Activated CD4-positive, alpha-beta T cell treated with anti-CD3 and anti-CD28 coated beads, Interleukin-2, amount 10 ng/mL, durations not matched to agents 7 days and 5 days (primary cell): ENCODE measurements around the gene CELA3B. TPM values are rescaled to one million over a fixed set of nuclear protein-coding genes. Genes with fewer than 3 reads are reported as not detected.
"Not testable (repeated sequence)": the region's sequence is repeated elsewhere in the genome, so short reads cannot be mapped to it uniquely, and the experiment has no call there.

Experiments
- CTCF ChIA-PET: fragments of 350-600 bp; sonication (Branson Sonifier 250); formaldehyde crosslinking; loops from one replicate; lab custom pipeline; 2021; ENCODE audit warnings: antibody characterized with exemption; lab: Charles Lee
- POLR2A ChIA-PET: fragments of 350-600 bp; sonication (Branson Sonifier 250); formaldehyde crosslinking; loops from one replicate; lab custom pipeline; 2021; ENCODE audit warnings: antibody characterized with exemption; lab: Charles Lee
- DNase-seq: peaks from one replicate; pipeline ENCODE4 v3.0.0-alpha.2; 2020
- H3K27ac Mint-ChIP-seq: one replicate; pipeline ENCODE4 v1.8.0; 2021; ENCODE audit warnings: mild to moderate bottlenecking, moderate library complexity, mixed read lengths
- H3K27me3 Mint-ChIP-seq: one replicate; pipeline ENCODE4 v1.8.0; 2021; ENCODE audit warnings: mixed read lengths
- H3K36me3 Mint-ChIP-seq: one replicate; pipeline ENCODE4 v1.8.0; 2021; ENCODE audit warnings: low read depth, mixed read lengths
- H3K4me1 Mint-ChIP-seq: one replicate; pipeline ENCODE4 v1.8.0; 2021; ENCODE audit warnings: mixed read lengths
- H3K4me3 Mint-ChIP-seq: one replicate; pipeline ENCODE4 v1.8.0; 2021; ENCODE audit warnings: mild to moderate bottlenecking, moderate library complexity, mixed read lengths
- H3K9me3 Mint-ChIP-seq: one replicate; pipeline ENCODE4 v1.8.0; 2021; ENCODE audit warnings: mixed read lengths
- total RNA-seq, 2 experiments: library from RNA; stranded (reverse); gene quantifications; one replicate each; pipeline ENCODE4 v1.2.3, GENCODE V29; 2021

Gene CELA3B
- total RNA-seq, 2 experiments from 2014 or later: not detected

DNA sequence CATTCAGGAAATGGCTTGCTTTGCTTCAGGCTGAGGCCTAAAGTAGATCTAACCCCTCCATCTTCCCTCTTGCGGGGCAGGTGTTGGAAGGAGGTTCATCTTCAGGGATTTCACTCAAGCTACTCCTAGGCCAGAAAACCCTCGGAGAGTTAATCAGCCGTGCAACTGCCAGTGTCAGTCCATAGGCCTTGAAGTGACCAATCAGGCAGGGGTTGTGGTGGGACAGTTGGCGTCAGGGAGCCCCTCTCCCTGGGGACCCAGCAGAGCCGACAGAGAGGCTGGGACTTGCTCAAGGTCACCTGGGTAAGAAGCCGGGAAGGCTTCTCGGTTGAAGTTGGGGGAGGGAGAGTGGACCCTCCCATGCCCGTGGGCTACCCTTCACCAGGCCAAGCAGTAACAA lies 2.9 kb upstream of the CELA3B start:
- H3K36me3 Mint-ChIP-seq, H3K27ac Mint-ChIP-seq, H3K27me3 Mint-ChIP-seq, H3K4me1 Mint-ChIP-seq, CTCF ChIA-PET, H3K4me3 Mint-ChIP-seq, H3K9me3 Mint-ChIP-seq, POLR2A ChIA-PET, DNase-seq: not testable (repeated sequence)

DNA sequence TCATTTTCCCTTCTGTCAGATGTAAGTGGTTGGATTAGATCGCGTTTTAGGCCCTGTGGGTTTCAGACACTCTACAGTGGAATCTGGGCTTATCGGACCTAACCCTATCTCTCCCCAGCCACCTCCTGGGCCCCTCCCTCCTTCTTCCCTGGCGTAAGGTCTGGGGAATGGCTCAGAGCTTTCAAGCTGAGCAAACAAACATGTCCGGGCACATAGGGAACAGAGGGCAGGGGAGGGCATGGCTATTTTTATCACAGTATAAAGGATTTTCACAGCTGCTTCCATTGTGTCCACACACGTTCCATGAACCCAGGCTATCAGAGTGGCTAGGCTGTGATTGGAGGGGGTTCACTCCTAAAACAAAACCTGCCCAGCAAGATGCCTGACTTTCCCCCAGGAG lies 2.1 kb upstream of the CELA3B start:
- H3K27ac Mint-ChIP-seq, H3K27me3 Mint-ChIP-seq, POLR2A ChIA-PET, CTCF ChIA-PET, H3K4me1 Mint-ChIP-seq, DNase-seq, H3K9me3 Mint-ChIP-seq, H3K4me3 Mint-ChIP-seq, H3K36me3 Mint-ChIP-seq: not testable (repeated sequence)

DNA sequence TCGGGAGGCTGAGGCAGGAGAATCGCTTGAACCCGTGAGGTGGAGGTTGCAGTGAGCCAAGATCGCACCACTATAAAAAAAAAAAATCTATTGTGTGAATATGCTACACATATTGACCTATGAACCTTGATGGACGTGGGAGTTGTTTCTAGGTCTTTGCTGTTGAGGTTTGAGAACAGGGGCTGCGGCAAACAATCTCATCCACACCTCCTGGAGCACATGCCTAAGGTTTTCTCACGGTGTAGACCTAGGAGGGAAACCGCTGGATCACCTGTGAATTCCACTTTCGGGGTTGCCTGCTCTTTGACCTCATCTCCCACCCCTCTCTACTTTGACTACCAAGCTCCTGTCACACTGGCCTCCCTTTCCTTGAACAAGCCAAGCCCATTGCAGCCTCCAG lies 1.5 kb upstream of the CELA3B start:
- H3K27ac Mint-ChIP-seq: not testable (repeated sequence)

DNA sequence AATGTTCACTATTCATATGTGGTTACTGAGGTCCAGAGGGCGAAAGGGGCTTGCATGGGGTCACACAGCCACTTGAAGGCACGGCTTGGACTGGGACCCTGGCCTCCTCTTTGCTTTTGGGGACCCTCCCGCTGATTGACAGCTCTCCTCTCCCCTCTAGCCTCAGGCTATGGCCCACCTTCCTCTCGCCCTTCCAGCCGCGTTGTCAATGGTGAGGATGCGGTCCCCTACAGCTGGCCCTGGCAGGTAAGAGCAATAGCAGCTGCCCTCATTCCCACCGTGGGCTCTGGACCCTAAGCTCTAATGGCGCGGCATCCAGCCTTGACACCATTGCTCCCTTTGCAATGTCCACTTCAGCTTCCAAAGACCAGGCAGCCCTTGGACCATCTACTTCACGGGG lies 1.4 kb downstream of the CELA3B start:
- POLR2A ChIA-PET, H3K4me1 Mint-ChIP-seq: not testable (repeated sequence)
- CTCF ChIA-PET: interaction anchor here (0.7 kb wide), 1 partner anchor 24 kb away, joined by 3 read pairs; no protein-coding TSS in a partner anchor

More for the DNA sequence above, 1.5 kb upstream of the CELA3B start:
- H3K36me3 Mint-ChIP-seq, CTCF ChIA-PET, H3K9me3 Mint-ChIP-seq, H3K27me3 Mint-ChIP-seq, POLR2A ChIA-PET, H3K4me3 Mint-ChIP-seq, DNase-seq, H3K4me1 Mint-ChIP-seq: not testable (repeated sequence)

DNA sequence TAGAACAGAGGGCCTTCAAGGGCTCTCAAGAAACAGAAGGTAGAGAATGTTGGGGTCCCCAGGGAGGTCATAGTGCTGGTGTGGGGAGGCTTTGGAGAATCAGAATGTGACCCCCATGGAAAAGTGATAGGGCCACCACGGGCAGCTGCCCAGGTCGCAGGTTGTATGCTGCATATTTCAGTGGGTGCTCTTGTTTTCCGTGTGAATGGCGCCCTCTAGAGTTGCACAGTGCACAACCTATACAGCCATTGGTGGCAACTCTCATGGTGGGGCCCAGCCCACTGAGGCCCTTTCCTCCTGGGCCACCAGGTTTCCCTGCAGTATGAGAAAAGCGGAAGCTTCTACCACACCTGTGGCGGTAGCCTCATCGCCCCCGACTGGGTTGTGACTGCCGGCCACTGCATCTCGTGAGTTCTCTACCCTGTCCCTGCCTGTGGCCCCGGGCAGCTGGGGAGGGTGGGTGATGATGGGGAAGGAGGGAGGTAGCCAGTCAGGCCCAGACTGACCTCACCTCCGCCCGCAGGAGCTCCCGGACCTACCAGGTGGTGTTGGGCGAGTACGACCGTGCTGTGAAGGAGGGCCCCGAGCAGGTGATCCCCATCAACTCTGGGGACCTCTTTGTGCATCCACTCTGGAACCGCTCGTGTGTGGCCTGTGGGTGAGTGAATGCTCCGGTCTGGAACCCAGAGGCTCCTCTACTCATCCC lies 3.8 kb downstream of the CELA3B start:
- H3K27me3 Mint-ChIP-seq, POLR2A ChIA-PET, H3K36me3 Mint-ChIP-seq, H3K4me3 Mint-ChIP-seq, H3K9me3 Mint-ChIP-seq, H3K4me1 Mint-ChIP-seq, CTCF ChIA-PET, H3K27ac Mint-ChIP-seq: not testable (repeated sequence)
- peak; percentile 63 for DNase-seq

More for the DNA sequence above, 1.4 kb downstream of the CELA3B start:
- DNase-seq, H3K27ac Mint-ChIP-seq, H3K4me3 Mint-ChIP-seq, H3K27me3 Mint-ChIP-seq, H3K36me3 Mint-ChIP-seq, H3K9me3 Mint-ChIP-seq: not testable (repeated sequence)

DNA sequence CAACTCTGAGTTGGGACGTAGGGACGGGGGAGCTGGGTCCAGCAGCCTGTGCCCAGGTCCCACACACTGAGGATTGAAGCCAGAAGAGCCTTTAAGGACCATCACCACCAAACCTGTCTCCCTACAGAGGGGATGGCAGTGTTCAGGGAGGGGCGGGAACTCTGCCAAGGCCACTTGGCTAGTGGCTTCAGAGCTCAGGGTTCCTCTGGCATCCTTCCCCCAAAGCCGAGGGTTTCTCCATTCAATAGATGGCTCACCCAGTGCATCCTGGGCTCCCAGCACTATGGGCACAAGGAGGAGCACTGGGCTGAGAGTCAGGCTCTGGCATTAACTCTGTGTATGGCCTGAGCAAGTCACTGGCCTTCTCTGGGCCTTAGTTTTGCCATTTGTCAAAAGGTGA lies 4.4 kb downstream of the CELA3B start:
- CTCF ChIA-PET, H3K36me3 Mint-ChIP-seq, H3K9me3 Mint-ChIP-seq, DNase-seq, H3K4me3 Mint-ChIP-seq, POLR2A ChIA-PET, H3K4me1 Mint-ChIP-seq, H3K27ac Mint-ChIP-seq, H3K27me3 Mint-ChIP-seq: not testable (repeated sequence)

DNA sequence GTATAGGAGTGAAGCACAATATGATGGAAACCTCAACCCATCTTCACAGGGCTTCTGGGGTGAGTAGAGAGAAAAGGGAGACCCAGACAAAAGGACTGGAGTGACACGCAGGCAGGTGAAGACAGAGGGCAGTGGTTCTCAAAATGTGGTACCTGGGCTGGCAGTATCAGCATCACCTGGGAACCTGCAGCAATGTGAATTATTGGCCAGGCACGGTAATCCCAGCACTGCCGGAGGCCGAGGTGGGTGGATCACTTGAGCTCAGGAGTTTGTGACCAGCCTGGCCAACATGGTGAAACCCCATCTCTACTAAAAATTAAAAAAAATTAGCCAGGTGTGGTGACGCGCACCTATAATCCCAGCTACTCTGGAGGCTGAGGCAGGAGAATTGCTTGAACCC lies 5.3 kb downstream of the CELA3B start:
- POLR2A ChIA-PET, H3K27ac Mint-ChIP-seq, H3K4me1 Mint-ChIP-seq, H3K36me3 Mint-ChIP-seq, DNase-seq, H3K27me3 Mint-ChIP-seq, H3K9me3 Mint-ChIP-seq, H3K4me3 Mint-ChIP-seq, CTCF ChIA-PET: not testable (repeated sequence)

DNA sequence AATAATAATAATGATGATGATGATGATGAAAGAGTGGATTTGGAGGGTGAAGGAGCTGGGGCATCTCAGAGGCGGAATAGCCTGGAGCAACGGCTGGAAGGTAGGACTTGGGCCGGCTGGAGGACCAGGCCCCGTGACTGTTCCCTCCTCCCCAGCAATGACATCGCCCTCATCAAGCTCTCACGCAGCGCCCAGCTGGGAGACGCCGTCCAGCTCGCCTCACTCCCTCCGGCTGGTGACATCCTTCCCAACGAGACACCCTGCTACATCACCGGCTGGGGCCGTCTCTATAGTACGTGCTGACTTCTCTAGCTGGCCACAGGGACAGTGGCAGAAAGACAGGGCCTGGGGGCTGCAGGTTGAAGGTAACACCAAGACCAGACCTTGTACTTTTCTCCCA lies 6.7 kb downstream of the CELA3B start:
- H3K4me3 Mint-ChIP-seq, H3K4me1 Mint-ChIP-seq, H3K27ac Mint-ChIP-seq, H3K27me3 Mint-ChIP-seq, H3K36me3 Mint-ChIP-seq, H3K9me3 Mint-ChIP-seq, CTCF ChIA-PET, POLR2A ChIA-PET, DNase-seq: not testable (repeated sequence)

DNA sequence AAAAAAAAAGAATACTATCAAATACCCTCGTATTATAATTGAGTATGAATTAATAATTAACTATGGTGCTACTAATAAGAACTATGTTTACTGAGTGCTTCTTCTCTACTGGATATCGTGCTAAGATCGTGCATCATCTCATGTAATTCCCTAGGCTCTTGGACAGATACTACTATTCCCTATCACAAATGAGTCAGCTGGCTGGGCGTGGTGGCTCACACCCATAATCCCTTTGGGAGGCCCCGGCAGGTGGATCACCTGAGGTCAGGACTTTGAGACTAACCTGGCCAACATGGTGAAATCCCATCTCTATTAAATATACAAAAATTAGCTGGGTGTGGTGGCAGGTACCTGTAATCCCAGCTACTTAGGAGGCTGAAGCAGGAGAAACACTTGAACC lies 9.1 kb downstream of the CELA3B start:
- H3K27ac Mint-ChIP-seq, H3K4me1 Mint-ChIP-seq, H3K27me3 Mint-ChIP-seq, POLR2A ChIA-PET, H3K36me3 Mint-ChIP-seq, DNase-seq, H3K9me3 Mint-ChIP-seq, CTCF ChIA-PET, H3K4me3 Mint-ChIP-seq: not testable (repeated sequence)

DNA sequence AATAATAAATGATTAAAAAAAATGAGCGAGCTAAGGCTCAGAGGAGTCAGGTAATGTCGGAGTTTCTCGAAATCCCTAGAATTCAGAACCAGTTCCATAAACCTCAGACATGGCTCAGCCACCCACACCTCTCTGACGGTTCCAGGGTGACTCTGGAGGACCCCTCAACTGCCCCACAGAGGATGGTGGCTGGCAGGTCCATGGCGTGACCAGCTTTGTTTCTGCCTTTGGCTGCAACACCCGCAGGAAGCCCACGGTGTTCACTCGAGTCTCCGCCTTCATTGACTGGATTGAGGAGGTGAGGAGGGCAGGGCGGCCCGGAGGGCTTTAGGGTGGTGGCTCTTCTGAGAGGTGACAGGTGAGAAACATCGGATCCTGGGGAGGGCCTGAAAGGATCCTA lies 9.6 kb downstream of the CELA3B start:
- CTCF ChIA-PET, H3K4me1 Mint-ChIP-seq, H3K9me3 Mint-ChIP-seq: not testable (repeated sequence)

DNA sequence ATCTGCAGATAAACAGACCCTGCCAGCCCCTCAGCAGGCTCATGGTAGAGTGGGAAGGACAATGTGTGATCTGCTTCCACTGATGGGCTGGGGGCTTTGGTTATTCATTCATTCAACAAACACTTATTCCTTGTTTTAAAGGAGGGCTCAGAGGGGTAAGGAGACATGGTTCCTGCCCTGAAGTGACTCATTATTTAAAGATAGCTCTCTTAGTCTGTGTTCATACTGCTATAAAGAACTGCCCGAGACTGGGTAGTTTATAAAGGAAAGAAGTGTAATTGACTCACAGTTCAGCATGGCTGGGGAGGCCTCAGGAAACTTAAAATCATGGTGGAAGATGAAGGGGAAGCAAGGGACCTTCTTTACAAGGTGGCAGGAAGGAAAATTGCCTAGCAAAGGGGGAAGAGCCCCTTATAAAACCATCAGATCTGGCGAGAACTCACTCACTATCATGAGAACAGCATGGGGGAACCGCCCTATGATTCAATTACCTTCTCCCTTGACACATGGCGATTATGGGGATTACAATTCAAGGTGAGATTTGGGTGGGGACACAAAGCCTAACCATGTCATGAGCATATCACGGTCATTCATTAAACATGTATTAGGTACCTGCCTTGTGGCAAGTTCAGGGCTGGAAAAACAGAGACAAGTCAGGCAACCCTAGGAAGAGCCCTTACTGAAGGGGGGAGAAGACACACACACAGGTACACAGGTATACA lies 13.0 kb downstream of the CELA3B start:
- CTCF ChIA-PET, H3K4me3 Mint-ChIP-seq, H3K27me3 Mint-ChIP-seq, H3K27ac Mint-ChIP-seq, H3K9me3 Mint-ChIP-seq, H3K4me1 Mint-ChIP-seq, H3K36me3 Mint-ChIP-seq, POLR2A ChIA-PET, DNase-seq: not testable (repeated sequence)

More for the DNA sequence above, 9.6 kb downstream of the CELA3B start:
- H3K36me3 Mint-ChIP-seq, H3K27me3 Mint-ChIP-seq, H3K27ac Mint-ChIP-seq, POLR2A ChIA-PET, DNase-seq, H3K4me3 Mint-ChIP-seq: not testable (repeated sequence)

DNA sequence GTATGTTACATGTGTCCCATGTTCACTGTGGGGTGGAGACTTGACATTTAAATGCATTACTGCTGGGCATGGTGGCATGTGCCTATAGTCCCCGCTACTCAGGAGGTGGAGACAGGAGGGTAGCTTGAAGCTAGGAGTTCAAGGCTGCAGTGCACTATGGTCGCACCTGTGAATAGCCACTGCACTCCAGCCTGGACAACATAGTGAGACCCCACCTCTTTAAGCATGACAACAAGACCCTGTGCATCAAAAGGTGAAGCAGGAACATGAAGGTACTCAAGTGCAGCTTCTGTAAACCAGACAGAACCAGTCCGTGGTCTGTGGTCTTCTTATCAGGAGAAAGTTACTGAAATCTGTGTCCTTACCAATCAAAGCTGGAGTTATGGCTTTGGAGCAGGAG lies 15.4 kb downstream of the CELA3B start:
- CTCF ChIA-PET, DNase-seq, H3K36me3 Mint-ChIP-seq, H3K27me3 Mint-ChIP-seq, H3K4me3 Mint-ChIP-seq, POLR2A ChIA-PET, H3K9me3 Mint-ChIP-seq, H3K4me1 Mint-ChIP-seq, H3K27ac Mint-ChIP-seq: not testable (repeated sequence)

DNA sequence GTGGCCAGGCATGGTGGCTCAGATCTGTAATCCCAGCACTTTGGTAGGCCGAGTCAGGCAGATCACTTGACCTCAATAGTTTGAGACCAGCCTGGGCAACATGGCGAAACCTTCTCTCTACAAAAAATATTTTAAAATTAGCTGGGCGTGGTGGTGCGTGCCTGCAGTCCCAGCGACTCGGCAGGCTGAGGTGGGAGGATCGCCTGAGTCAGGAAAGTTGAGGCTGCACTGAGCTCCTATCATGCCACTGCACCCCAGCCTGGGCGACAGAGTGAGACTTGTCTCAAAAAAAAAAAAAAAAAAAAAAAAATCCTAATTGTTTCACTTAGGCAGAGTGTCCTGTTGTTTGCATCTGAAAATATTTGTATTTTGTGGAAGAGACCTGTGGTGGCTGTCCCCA lies 17.9 kb downstream of the CELA3B start:
- not testable (repeated sequence) for H3K4me1 Mint-ChIP-seq, H3K27ac Mint-ChIP-seq, H3K9me3 Mint-ChIP-seq

DNA sequence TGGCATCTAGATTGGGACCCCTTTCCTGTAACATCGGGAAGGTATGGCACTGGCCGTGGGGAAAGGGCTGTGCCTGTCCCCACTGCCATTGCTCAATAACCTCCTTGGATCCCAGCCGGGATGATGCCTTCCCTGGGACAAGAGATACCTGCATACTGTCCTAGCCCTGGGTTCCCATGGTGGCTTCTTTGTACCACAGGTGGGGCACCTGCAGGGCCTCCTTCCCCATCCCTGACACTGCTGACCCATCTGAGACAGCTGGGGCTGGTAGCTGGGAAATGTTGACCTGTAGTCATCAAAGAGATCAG lies 19.8 kb downstream of the CELA3B start:
- H3K36me3 Mint-ChIP-seq, H3K27me3 Mint-ChIP-seq, H3K27ac Mint-ChIP-seq: not testable (repeated sequence)

More for the DNA sequence above, 17.9 kb downstream of the CELA3B start:
- DNase-seq, H3K4me3 Mint-ChIP-seq, H3K27me3 Mint-ChIP-seq, POLR2A ChIA-PET, H3K36me3 Mint-ChIP-seq: not testable (repeated sequence)
- CTCF ChIA-PET: interaction anchor here (0.7 kb wide), 1 partner anchor 78 kb away, joined by 6 read pairs; no protein-coding TSS in a partner anchor

More for the DNA sequence above, 19.8 kb downstream of the CELA3B start:
- H3K4me1 Mint-ChIP-seq, POLR2A ChIA-PET, H3K4me3 Mint-ChIP-seq, CTCF ChIA-PET, DNase-seq, H3K9me3 Mint-ChIP-seq: not testable (repeated sequence)
